Measurements from ENCODE around the gene LCN12. TPM values are rescaled to one million over a fixed set of nuclear protein-coding genes. Genes with fewer than 3 reads are reported as not detected.

LCN12 gene
- total RNA-seq, 4 donors from 2014 or later = 5.4 to 43.2 (median 10.3) TPM; not detected in 1

- intact Hi-C loops (cut with DNase I; ENCODE audit: low total_unique reads) = no loop called here
- H3K27me3 ChIP-seq = no peaks in the 10 kb centered on the region
- H3K27ac ChIP-seq = no peak overlapping the region
- H3K4me3 ChIP-seq = no peak overlapping the region
- H3K4me1 ChIP-seq = peaks cover 0 to 9% of the 10 kb centered on the region in 2 donors
- TF ChIP-seq POLR2A (IDR thresholded peaks at IDR 0.05) = no peak
- H3K36me3 ChIP-seq = no peaks in the 10 kb centered on the region
- no peak for DNase-seq
- H3K9me3 ChIP-seq = no peaks in the 10 kb centered on the region
These were observed 6.5 kb upstream of the LCN12 start for GRCh38 chr9:136945333-136946227.

DNA sequence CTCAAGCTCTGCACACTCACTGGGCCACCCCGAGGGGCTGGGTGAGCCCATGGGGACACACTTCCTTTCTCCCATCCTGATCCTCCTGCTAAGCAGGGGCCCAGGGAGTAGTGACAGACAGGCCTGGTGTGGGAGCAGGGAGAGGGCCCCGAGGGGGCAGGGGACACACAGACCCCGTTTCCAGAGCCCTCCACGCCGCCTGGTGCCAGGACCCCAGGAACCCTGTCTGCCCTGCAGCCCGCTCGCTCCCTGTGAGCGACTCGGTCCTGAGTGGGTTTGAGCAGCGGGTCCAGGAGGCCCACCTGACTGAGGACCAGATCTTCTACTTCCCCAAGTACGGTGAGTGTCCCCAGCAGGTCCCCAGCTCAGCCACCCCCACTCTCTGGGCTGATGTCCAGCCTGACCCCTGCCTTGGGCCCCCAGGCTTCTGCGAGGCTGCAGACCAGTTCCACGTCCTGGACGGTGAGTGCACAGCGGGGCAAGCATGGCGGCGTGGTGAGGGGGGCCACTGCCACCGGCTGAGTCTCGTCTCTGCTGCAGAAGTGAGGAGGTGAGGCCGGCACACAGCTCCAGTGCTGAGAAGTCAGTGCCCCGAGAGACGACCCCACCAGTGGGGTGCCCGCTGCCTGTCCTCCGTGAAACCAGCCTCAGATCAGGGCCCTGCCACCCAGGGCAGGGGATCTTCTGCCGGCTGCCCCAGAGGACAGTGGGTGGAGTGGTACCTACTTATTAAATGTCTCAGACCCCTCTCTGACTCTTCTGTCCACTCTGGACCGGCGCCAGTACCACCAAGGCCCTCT, 5.6 kb upstream of the LCN12 start:
- Histone ChIP-seq H3K36me3 (no peaks in the 10 kb centered on the region), H3K9me3 (no peaks in the 10 kb centered on the region), H3K4me1 (peaks cover 0 to 9% of the 10 kb centered on the region in 2 donors), H3K4me3 (no peak overlapping the region), H3K27ac (no peak overlapping the region), H3K27me3 (no peaks in the 10 kb centered on the region)
- intact Hi-C loops (cut with DNase I; ENCODE audit: low total_unique reads) = no loop called here
- DNase-seq = no peak
- TF ChIP-seq POLR2A (IDR thresholded peaks at IDR 0.05) = no peak
- TF ChIP-seq, protein P1, sequence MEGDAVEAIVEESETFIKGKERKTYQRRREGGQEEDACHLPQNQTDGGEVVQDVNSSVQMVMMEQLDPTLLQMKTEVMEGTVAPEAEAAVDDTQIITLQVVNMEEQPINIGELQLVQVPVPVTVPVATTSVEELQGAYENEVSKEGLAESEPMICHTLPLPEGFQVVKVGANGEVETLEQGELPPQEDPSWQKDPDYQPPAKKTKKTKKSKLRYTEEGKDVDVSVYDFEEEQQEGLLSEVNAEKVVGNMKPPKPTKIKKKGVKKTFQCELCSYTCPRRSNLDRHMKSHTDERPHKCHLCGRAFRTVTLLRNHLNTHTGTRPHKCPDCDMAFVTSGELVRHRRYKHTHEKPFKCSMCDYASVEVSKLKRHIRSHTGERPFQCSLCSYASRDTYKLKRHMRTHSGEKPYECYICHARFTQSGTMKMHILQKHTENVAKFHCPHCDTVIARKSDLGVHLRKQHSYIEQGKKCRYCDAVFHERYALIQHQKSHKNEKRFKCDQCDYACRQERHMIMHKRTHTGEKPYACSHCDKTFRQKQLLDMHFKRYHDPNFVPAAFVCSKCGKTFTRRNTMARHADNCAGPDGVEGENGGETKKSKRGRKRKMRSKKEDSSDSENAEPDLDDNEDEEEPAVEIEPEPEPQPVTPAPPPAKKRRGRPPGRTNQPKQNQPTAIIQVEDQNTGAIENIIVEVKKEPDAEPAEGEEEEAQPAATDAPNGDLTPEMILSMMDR (IDR thresholded peaks at IDR 0.05) = no peak

- H3K4me1 ChIP-seq = peaks cover 0 to 9% of the 10 kb centered on the region in 2 donors
- no peaks in the 10 kb centered on the region for H3K36me3 ChIP-seq
- no peak for TF ChIP-seq POLR2A (IDR thresholded peaks at IDR 0.05)
- TF ChIP-seq, protein P1 (IDR thresholded peaks at IDR 0.05) = no peak
- no peak overlapping the region for H3K4me3 ChIP-seq
- H3K9me3 ChIP-seq = no peaks in the 10 kb centered on the region
- no peak overlapping the region for H3K27ac ChIP-seq
- DNase-seq = no peak
- intact Hi-C loops (cut with DNase I; ENCODE audit: low total_unique reads) = no loop called here
- no peaks in the 10 kb centered on the region for H3K27me3 ChIP-seq
These were observed 4.8 kb upstream of the LCN12 start for GRCh38 chr9:136947028-136947891.

GRCh38 chr9:136947955-136948510, 4.0 kb upstream of the LCN12 start:
- H3K27ac ChIP-seq = no peak overlapping the region
- no peak for DNase-seq
- H3K4me1 ChIP-seq = peaks cover 0 to 7% of the 10 kb centered on the region in 2 donors
- no peaks in the 10 kb centered on the region for H3K9me3 ChIP-seq
- no peak overlapping the region for H3K4me3 ChIP-seq
- intact Hi-C loops (cut with DNase I; ENCODE audit: low total_unique reads) = no loop called here
- H3K27me3 ChIP-seq = no peaks in the 10 kb centered on the region
- no peak for TF ChIP-seq POLR2A (IDR thresholded peaks at IDR 0.05)
- TF ChIP-seq, protein P1 (IDR thresholded peaks at IDR 0.05) = peak; percentile 20 to 55 (median 32)
- no peaks in the 10 kb centered on the region for H3K36me3 ChIP-seq
